Astrocyte of the spinal cord (primary cell): Measurements from ENCODE around the gene PELI2.

ENCODE experiments used
- DNase-seq: peaks from one replicate; pipeline ENCODE4 v3.0.0; 2011; ENCODE audit warnings: low read depth, low spot score
- H3K4me3 ChIP-seq: 2 replicates; pipeline ENCODE4 v1.5.1; 2011; ENCODE audit warnings: low read depth, mild to moderate bottlenecking, low read length, moderate library complexity
- CTCF ChIP-seq: IDR thresholded peaks from 2 replicates; pipeline ENCODE4 v1.5.1; 2012; ENCODE audit warnings: low read depth, mild to moderate bottlenecking, low read length, inconsistent platforms
- in situ Hi-C: cut with HindIII; loops from 2 replicates; pipeline ENCODE4 v1.10.0; 2017; ENCODE audit warnings: low sequenced_read_pairs

Gene PELI2

DNA sequence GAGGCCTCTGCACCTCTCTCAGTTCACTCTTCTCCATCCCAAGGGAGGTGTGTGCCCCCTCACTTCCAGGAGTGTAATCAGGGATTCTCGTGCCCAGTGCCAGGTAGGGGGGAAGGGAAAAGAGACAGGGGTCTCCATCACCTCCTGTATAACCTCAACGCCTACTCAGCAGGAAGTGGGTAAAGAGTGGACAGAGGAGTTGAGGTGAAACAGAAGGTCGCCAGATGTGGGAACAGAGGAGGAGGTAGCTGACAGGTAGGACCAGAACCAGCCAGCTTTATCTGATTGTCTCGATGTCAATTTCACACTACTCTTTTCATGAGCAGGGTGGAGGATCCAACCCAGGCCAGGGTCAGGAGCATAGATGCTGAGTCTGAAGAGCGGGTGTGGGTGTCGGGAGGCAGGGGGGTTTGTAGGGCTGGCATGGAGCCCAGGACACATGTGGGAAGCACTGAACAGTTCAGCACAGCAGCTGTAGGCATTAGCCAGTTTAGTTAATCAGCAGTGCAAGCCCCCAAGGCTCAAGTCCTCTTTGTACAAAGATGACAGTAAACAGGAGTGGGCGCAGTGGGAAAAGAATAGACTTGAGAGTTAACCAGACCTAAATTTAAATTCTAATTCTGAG, 213.5 kb downstream of the PELI2 start:
- in situ Hi-C loops, result no loop called here
- H3K4me3 ChIP-seq, result no peak overlapping the region
- TF ChIP-seq CTCF, result no peak
- no peak for DNase-seq

DNA sequence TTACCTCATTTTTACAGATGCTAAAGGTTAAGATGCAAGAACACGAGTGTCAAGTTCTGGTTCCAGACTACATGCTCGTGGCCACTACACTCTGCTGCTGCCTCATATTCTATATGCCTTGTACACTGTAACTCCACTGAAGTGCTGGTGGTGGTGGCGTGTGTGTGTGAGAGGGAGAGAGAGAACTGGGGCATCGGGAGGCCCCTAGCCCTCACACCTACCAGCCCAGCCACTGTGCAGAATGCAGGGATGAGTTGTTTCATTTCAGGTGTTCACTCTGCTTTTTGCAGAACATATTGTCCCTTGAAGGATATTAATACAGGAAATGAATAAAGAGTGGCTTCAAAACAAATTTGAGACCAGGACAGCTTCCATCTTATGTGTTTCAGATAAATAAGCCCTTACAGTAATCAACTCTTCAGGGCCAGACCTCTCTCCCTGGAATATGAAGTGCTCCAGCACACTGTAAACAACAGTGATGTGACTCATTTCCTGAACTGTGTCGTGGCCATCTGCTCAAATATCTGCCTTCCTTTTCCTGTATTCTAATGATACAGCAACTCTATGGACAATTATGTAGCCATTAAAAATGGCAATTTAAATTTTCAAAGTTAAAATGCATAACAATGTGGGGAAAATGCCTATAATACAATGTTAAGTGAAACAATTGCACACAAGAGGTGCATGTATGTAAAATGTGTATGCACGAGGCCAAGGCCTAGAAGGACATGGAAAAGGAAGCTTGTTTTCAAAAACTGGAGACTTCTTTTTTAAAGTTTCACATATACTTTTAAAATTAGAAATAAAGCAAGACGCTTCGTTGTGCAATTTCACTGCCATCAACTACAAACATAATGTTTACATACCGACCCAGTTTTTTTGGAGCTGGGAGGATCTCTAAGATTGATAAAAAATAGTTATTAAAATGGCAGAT, 215.4 kb downstream of the PELI2 start:
- no peak overlapping the region for H3K4me3 ChIP-seq
- DNase-seq, result peak; percentile 78
- no peak for TF ChIP-seq CTCF
- in situ Hi-C loops, result no loop called here

DNA sequence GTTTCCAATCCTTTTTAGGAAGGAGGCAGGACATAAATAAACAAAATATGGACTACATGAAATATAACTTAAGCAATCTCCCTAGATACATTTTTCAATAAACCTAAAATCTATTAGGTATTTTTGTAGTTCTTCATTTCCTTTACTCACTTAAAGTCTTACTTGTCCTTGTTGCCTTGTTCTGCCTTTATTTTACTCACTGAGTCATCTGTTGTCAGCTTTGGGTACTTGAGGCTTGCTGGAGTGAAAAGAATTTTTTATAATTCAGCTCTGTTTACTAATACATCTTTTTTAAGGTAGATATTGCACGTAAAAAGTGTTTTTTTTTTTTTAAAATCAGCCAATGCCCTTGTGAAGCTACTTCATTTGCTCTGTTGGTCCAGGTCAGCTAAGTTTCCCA, 216.2 kb downstream of the PELI2 start:
- TF ChIP-seq CTCF, result no peak
- no peak overlapping the region for H3K4me3 ChIP-seq
- in situ Hi-C loops, result no loop called here
- no peak for DNase-seq

DNA sequence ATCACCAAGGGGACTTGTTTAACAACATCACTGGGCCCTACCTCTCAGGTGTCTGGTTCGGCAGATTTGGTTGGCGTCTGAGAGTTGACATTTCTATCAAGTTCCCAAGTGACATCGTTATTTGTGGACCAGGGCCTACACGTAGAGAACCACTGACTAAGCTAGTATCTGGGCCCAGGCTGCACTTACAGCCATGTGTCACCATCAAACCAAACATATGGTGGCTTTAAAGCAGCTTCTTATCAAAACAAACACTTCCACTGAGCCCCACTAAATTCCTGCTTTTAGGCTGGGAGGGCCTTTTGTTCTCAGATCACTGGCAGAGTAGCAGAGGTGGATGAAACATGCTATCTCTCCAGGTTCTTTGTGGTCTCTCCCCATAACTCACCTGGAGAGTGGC, 220.5 kb downstream of the PELI2 start:
- no peak for DNase-seq
- TF ChIP-seq CTCF, result no peak
- in situ Hi-C loops, result no loop called here
- H3K4me3 ChIP-seq, result no peak overlapping the region

GRCh38 chr14:56339855-56340701, 221.9 kb downstream of the PELI2 start:
- peak; percentile 93 for TF ChIP-seq CTCF
- no peak overlapping the region for H3K4me3 ChIP-seq
- peak; percentile 89 for DNase-seq
- in situ Hi-C loops, result no loop called here

- TF ChIP-seq CTCF, result no peak
- DNase-seq, result no peak
- no peak overlapping the region for H3K4me3 ChIP-seq
- in situ Hi-C loops, result no loop called here
Measured at GRCh38 chr14:56340932-56341331, 222.7 kb downstream of the PELI2 start.
